Uterus (tissue), 2 donors: ENCODE results near the gene SIVA1.

ENCODE experiments used
- POLR2A ChIP-seq, 2 donors: fragments of 450-650 bp; IDR thresholded peaks; one replicate each; pipeline ENCODE4 v1.6.1; 2016; ENCODE audit warnings: antibody characterized with exemption in 2 of 2, mild to moderate bottlenecking in 1 of 2, moderate library complexity in 1 of 2
- TF ChIP-seq, protein P1 (sequence below), 4 experiments: fragments of 200-600 bp in 2 of 4; fragments of 450-650 bp in 2 of 4; sonication (generic) in 2 of 4; IDR thresholded peaks; one replicate each; pipeline ENCODE4 v1.5.1; 2016 to 2019; ENCODE audit warnings: antibody characterized with exemption in 4 of 4, mild to moderate bottlenecking in 2 of 4, moderate library complexity in 1 of 4

- TF ChIP-seq, protein P1, sequence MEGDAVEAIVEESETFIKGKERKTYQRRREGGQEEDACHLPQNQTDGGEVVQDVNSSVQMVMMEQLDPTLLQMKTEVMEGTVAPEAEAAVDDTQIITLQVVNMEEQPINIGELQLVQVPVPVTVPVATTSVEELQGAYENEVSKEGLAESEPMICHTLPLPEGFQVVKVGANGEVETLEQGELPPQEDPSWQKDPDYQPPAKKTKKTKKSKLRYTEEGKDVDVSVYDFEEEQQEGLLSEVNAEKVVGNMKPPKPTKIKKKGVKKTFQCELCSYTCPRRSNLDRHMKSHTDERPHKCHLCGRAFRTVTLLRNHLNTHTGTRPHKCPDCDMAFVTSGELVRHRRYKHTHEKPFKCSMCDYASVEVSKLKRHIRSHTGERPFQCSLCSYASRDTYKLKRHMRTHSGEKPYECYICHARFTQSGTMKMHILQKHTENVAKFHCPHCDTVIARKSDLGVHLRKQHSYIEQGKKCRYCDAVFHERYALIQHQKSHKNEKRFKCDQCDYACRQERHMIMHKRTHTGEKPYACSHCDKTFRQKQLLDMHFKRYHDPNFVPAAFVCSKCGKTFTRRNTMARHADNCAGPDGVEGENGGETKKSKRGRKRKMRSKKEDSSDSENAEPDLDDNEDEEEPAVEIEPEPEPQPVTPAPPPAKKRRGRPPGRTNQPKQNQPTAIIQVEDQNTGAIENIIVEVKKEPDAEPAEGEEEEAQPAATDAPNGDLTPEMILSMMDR (IDR thresholded peaks at IDR 0.05): no peak
- no peak for TF ChIP-seq POLR2A (IDR thresholded peaks at IDR 0.05)
These were observed 16.6 kb downstream of the SIVA1 start for GRCh38 chr14:104769324-104770071.
